NCI-H2171 (cell line): Measurements from ENCODE around the gene COMMD7.

Experiments
- DNase-seq: peaks from one replicate; lab custom pipeline; 2025; lab: John Stamatoyannopoulos, UW

COMMD7 gene

DNA sequence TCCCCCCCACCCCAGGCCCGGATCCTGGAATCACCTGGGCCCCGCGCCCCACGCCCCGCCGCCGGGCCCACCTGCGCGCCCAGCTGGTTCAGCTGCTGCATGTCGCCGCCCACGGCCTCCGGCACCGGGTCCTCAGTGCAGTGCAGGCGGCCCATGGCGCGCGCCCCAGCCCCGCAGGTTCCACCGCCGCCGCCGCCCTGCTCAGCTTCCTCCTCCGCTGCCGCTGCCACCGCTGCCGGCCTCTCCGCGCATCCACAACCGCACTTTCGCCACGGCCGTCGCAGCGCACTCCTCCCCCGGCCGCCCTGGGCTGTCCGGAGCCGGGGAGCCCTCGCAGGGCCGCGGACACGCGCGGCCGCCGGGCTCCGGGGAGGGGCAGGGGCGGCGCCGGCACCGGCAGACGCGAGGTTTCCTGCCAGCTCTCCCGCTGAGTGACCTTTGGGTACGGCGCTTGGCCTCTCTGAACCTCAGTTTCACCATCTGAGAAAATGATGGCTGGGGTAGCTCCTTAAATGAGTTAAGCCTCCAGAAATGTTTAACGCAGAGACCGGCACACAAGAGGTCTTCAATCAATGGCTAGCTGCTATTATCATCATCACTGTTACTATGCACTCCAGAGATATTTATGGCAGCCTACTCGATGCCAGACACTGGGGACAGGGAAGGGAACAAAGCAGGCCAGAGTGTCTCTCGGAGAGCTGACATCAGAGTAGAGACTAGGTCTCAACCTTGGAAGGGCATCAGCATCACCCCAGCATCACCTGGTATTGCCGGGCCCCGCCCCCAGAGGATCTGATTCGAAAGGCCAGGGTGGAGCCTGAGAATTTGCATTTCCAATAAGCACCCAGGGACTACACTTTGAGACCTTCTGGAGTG, at the start of gene COMMD7:
Gene COMMD7, minus strand, starts transcription at position 231 of the 876 bp plus-strand sequence. Its CDS starts 76 bp downstream, at position 155.
- DNase-seq = no peak

DNA sequence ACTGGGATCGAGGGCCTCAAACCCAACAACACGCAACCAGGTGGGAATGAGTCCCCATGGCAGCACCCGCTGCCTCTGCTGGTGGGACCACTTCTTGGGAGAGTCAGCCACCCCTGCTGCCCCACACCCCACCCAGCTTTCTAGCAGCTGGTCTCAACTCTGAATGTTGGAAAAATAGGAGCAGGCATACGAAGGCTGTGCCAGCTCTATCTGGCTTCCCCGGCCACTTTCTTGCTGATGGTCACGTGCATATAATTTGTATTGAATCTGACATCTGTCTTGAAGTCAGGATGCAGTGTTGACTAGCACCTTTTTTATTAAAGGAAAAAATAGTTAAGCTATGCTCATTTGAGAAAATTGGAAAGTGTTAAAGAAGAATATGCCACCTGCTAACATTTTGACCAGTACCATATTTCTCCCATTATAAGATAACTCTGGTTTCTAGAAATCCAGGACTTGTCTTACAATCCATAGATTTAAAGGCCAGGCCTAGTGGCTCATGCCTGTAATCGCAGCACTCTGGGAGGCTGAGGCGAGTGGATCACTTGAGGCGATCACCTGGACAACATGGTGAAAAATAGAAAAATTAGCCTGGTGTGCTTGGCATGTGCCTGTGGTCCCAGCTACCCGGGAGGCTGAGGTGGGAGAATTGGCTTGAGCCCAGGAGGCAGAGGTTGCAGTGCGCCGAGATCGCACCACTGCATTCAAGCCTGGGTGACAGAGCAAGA, 49.6 kb upstream of the COMMD7 start:
- DNase-seq = no peak

DNA sequence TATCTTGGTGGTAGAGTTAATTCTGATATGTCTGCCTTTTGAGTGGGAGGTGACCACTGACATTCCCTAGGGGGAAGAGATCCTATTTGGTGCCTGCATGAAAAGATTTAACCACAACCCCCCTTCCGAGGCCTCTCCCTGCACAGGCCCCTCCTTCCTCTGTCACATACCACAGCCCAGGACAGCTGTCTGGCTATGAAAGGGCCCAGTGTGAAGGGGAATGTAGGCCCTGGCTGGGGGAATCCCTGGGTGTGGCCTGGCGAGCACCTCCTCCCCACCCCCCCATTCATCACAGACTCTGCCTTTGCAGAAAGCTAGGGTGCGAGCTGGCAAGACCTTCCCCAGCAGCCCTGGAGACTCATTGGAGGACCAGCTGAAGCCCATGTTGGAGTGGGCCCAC, 49.0 kb upstream of the COMMD7 start:
- no peak for DNase-seq

DNA sequence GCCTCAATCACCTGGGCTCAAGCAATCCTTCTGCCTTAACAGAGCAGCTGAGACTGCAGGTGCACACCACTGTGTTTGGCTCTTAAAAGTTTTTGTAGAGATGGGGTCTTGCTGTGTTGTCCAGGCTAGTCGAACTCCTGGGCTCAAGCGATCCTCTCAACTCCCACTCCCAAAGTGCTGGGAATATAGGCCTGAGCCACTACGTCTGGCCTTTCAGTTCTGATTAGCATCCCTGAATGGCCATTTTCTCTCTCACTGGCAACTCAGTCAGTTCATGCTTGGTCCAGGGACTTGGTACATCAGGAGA, 47.4 kb upstream of the COMMD7 start:
- no peak for DNase-seq

DNA sequence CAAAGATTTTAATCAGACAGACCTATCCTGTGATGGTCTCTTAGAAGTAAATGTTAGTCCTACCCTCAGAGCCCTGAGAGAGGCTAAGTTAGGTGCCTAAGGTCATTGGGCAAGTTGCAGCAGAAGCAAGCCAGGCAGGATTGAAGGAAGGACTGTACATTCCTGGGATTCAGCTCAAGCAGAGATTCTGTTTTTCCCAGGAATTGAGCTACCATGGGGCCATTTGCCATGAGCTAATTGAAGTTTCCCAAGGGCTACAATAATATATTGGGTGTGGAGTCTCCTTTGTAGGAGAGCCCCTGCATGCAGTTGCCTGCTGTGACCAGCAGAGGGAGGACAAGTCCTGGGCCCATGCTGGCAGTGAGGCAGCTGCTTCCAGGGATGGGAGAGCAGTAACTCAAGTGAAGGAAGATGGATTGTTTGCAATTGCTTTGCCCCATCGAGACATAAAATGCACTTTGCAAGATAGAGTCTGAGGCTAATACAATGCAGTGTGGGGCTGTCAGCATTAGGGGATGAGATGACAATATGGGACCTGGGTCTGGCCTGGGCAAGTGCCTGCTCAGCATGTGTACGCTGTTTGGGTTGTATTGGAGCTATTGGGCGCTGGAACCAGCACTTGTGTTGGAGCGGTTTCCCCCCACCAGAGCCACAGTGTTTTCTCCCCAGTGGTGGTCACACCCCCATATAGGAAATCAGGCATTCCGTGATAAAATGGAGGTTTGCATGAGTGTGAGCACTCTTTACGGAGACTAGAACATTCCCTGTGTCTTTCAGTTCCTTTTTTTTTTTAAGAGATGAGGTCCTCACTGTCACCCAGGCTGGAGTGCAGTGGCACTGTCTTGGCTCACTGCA, 46.9 kb upstream of the COMMD7 start:
- DNase-seq = peak; percentile 74

DNA sequence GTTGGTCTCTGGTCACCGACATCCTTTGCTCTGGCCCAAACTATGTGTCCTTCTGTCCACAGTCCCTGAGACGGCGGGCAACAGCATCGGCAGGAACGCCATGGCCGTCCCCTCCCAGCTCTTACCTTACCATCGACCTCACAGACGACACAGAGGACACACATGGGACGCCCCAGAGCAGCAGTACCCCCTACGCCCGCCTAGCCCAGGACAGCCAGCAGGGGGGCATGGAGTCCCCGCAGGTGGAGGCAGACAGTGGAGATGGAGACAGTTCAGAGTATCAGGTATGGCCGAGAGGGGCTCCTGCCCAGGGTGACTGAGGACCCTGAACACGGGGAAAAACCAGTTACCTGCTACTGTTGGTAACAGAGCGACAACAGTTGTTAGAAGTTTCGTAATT, 43.9 kb upstream of the COMMD7 start:
- no peak for DNase-seq

DNA sequence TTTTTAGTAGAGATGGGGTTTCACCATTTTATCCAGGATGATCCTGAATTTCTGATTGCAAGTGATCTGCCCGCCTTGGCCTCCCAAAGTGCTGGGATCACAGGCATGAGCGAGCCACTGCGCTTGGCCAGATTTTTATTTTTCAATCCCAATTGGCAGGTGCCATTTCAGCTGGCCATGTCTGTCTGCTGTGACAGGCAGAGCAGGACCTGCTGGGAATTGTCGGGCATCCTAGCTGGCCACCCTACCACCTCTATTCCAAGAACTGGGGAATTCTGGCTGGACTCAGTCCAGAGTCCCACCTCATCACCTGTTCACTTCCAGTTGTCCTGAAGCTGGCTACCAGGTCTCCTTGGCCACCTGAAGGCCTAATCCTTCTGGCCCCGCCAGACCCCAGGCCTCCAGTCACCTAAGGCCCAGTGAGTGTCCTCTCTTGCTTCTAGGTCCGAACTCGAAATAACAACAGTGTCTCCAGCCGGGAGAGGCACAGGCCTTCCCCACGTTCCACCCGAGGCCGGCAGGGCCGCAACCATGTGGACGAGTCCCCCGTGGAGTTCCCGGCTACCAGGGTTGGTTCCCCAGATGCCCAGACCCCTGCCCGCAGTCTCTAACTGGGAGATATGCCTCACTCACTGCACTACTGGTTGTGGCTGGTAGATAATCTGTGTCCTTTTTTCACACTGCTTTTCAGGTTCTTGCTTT, 42.9 kb upstream of the COMMD7 start:
- DNase-seq = no peak

DNA sequence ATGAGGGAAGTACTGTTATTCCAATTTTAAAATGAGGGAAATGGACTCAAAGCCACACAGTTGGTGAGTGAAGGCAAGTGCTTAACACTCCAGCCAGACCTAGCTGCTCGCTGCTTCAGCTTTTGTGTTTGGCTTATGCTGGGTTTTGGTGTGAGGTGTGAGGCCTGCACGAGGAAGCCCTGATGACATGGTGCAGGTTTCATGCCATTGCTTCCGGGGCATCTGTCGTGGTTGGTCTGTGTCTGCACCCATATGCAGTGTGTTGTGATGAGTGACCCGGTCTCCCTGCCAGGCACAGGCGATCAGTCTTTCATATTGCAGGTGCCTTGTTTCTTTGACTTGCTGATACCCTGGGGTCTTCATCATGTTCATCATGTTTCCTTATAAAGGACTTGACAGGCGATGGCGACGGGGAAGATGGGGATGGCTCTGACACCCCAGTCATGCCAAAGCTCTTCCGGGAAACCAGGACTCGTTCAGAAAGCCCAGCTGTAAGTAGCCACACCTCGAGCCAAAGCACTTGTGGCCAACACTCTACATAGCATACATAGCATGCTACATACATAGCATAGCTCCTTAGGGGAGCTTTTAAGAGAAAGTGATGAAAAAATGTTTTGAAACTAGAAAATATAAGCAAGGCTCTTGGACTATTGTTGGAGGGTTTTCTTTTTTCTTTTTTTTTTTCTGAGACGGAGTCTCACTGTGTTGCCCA, 41.3 kb upstream of the COMMD7 start:
- DNase-seq = no peak

DNA sequence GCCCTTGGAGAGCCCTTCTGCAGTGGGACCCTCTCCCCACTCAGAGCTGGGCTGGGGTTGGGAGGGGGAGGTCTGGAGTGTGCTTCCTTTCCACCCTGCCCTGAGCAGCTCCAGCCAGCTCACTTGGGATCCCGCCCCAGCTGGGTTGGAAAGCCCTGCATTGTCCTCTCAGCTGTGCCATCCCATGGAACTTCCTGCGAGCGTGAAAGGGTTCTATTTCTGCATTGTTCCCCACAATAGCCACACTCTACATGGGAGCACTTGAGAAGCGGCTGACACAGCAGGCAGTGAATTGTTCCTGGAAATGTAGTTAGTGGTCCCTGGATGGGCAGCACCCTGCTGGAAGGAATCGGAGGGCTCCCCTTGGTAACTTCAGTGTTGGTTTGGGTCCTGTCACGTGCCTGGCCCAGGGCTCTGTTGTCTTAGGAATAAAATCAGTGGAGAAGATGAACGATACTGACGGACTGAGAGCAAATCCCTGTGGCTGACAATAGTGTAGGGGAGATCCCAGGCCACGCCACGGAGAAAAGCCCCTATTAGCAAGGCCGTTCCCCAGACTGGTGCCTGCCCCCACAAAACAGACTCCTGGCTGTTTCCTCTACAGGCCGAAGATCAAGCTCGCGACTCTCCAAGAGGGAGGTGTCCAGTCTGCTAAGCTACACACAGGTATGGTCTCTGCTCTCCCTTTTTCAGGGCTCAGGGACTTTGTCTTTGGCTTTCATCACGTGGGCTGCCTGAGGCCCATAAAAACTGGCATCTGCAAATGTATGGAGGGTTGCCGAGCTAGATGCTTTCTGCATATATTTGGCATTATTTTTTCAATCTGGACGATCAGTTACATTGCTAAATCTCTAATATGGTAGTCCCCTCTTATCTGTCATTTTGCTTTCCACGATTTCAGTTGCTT, 37.7 kb upstream of the COMMD7 start:
- DNase-seq = no peak

DNA sequence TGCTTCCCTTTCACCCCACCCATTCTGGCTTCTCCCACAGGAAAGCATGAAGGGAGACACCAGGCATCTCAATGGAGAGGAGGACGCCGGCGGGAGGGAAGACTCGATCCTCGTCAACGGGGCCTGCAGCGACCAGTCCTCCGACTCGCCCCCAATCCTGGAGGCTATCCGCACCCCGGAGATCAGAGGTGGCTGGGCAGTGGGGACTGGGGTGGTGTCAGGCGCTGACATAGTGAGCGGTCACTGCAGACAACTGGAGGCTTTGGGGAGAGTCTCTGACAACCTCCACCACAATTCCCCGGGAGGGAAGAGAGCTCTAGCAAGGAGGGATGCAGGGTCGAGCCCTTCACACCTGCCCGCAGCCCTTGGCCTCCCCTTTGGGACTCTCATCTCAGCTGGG, 37.0 kb upstream of the COMMD7 start:
- DNase-seq = no peak

DNA sequence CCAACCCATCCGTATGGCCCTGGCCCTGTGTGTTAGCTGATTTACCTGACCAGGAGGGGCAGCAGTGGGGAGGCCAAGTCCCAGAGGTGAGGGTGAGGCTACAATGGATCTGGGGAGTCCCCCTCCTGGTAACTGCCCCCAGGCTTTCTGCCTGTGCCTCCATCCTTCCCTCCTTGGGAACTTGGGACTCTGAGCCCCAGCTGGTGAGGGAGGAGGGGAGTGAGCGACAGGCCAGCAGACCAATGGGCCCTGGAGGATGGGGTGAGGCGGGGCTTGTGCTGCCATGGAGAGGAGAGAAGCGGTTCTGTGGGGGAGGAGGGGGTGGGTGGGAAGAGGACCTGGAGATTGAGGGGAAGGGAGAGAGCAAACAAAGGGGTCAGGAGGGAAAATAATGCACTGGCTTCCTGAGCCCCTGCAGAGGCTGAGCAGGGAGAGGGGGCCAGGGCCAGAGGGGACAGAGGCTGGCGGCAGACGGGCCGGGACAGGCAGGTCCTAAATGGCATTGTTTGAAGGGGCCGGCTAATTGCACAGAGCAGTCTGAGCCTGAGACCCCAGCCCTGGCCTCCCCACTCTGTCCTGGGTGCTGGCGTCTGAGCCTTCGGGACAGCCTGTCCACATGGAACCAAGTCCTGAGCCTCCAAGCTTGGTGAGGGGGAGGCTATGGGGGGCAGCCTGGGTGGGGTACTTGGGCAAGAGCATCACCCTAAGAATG, 36.4 kb upstream of the COMMD7 start:
- DNase-seq = no peak

DNA sequence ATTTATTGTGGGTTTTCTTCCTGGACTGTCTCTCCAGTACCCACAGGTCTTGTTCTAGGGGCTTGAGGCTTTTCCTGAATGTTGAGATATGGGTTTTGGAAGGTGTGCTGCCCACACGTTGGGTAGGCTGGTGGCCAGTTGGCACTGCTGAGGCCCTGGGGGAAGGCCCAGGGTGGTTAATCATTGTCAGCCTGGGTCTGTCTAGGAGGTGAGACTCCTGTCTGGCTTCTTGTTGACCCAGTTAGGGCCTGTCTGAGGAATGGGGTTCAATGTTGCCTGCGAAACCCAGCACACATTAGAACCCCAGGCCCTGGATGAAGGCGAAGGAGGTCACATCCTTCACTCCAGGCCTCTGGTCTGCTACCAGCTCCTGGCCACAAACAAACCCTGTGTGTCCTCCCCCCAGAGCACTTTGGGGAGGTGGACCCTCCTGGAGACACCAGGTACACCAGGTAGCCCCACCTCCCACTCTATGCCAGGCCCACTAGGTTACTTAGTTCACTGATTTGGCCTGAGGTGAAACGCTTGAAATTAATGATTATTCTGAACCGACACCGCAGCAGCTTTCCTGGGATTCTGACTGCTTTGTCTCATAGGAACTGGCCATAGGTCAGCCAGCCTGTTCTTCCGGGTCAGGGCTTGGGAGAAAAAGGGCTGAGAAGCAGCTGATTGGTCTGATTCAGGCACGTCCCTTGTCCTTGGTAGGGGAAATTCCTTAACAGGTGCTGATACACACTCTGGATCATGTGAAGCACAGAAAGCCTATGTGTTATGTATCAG, 34.1 kb upstream of the COMMD7 start:
- DNase-seq = no peak

DNA sequence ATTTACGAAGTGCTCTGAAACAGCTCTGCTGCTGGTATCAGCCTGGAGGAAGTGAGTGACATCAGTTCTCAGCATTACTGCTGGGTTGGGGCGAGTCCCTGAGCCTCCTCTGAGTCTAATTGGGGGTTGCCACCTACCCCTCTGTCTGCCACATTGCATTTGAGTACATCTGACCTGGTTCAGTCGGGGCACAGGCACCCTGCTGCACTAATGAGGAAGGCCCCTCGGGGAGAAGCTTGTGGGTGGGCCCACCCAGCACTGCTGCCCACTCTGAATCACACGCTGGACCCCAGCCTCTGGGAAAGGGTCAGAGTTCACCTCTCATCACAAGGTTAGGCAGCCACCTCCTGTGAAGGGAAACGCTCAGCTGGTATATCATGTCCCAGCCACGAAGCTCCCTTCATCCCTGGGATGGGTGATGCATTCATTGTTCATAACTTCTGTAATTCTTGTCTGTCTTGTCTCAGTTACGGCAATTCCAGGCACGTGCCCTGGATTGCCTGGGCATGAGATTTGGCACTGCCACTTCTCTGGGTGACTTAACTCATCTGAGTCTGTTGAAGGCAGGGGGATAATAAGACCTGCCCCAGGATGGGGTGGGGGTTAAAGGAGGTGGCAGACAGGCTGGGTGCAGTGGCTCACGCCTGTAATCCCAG, 32.2 kb upstream of the COMMD7 start:
- no peak for DNase-seq

DNA sequence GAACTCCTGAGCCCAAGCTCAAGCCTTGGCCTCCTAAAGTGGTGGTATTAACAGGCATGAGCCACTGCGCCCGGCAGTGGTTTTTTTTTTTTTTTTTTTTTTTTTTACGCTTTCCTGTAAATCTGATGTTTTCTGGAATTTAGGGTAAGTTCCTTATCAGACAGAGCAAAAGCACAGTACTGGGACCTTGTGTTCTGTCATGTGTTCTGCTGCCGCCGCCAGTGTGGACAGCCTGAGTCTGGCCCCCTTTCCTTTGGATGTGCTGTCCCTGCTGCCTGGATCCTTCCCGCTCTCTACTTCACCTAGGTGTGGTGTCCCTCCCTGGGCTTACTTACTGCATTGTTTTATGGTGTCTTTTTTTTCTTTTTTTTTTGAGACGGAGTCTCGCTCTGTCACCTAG, 30.6 kb upstream of the COMMD7 start:
- no peak for DNase-seq

DNA sequence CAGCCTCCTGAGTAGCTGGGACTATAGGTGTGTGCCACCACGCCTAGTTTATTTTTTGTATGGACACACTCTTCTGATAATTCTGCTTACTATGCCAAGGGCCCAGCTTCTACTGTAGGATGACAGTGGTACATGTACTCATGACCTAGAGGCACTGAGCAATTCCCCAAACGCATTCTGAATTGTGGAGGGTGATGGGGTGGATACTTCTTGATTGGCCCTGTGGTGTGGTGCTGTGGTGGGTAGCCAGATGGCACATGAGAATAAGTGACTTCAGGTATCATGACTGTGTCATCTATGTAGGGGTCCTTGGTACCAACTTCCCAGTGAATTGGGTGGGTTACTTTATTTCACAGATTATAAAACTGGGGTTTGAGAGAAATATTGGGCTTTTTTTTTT, 30.0 kb upstream of the COMMD7 start:
- no peak for DNase-seq

DNA sequence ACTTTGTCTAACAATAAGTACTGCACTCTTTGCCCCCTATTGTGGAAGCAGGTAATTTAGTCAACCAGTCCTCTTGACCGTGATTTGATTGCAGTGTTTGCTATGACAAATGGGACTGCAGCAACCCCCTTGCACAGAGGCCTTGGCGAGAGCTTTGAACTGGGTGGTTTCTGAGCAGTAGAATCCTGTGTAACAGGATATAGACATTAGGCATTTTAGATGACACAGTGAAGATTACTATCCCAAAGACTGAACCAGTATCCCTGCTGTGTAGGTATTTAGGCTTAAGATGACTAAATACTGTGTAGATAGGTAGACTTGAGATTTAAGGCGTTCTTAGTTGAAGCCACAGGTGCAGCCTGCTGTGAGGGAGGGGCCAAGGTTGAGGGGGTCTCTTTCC, 28.8 kb upstream of the COMMD7 start:
- no peak for DNase-seq

DNA sequence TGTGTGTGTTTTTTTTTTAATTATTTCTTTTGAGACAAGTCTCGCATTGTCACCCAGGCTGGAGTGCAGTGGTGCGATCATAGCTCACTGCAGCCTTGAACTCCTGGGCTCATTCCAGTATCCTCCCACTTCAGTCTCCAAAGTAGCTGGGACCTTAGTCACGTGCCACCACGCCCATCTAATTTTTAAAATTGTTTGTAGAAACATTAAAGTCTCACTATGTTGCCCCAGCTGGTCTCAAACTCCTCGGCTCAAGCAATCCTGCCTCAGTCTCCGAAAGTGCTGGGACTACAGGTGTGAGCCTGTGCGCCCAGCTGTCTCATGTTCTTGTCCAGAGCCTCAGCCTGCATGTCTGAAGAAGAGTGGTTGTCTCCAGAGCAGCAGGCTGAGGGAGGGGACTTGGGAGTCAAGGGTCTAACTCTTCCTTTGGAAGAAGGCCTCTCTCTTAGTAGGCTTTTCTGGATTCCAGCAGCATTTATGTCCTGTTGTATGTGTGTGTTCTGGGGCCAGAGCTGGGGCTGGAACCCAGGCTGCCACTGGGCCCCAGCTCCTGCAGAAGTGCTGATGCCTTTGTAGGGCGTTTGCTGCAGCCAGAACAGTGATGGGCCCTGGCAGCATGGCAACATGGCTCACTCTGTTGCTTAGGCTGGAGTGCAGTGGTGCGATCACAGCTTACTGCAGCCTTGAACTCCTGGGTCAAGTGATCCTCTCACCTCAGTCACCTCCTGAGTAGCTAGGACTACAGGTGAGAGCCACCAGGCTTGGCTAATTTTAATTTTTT, 24.3 kb upstream of the COMMD7 start:
- DNase-seq = no peak
